Endothelial cell of umbilical vein (primary cell): Measurements from ENCODE around the gene VPS8.

Experiments
- CTCF ChIP-seq, 2 donors: IDR thresholded peaks; 1 replicate in 1 of 2; 2 replicates in 1 of 2; pipeline ENCODE4 v1.5.1; 2011; ENCODE audit warnings: low read length in 2 of 2, mild to moderate bottlenecking in 2 of 2, moderate library complexity in 2 of 2, control low read depth in 1 of 2, inconsistent platforms in 1 of 2, low read depth in 1 of 2; ENCODE audit not compliant: insufficient read depth in 1 of 2; ENCODE audit errors: extremely low read depth in 1 of 2
- FOS ChIP-seq: IDR thresholded peaks from 2 replicates; pipeline ENCODE4 v1.6.1; 2011; ENCODE audit warnings: mild to moderate bottlenecking, low read length, moderate library complexity, borderline replicate concordance; ENCODE audit not compliant: insufficient read depth
- JUN ChIP-seq: IDR thresholded peaks from 2 replicates; pipeline ENCODE4 v1.6.1; 2011; ENCODE audit warnings: borderline replicate concordance, low read depth; ENCODE audit not compliant: insufficient read length, insufficient read depth
- MAX ChIP-seq: IDR thresholded peaks from 2 replicates; pipeline ENCODE4 v1.6.1; 2011; ENCODE audit not compliant: insufficient read depth, insufficient read length

- TF ChIP-seq CTCF (IDR thresholded peaks at IDR 0.05; ENCODE audit: extremely low read depth in 1 of 2, insufficient read depth in 1 of 2, low read depth in 1 of 2, low read length in 2 of 2): no peak
- TF ChIP-seq MAX: no peak
- no peak for TF ChIP-seq FOS
- TF ChIP-seq JUN: no peak
Observed at GRCh38 chr3:184832044-184832443, 20.1 kb downstream of the VPS8 start.
